K562 (cell line): Measurements from ENCODE around the gene STX1A. TPM values are rescaled to one million over a fixed set of nuclear protein-coding genes. Genes with fewer than 3 reads are reported as not detected.

ENCODE experiments used
- ATF1 ChIP-seq, 2 experiments: fragments of 450-650 bp in 1 of 2; IDR thresholded peaks; 2 replicates each; pipeline ENCODE4 v1.6.1; 2016; ENCODE audit warnings: missing compliant biosample characterization in 1 of 2, missing genetic modification characterization in 1 of 2
- L3MBTL2 ChIP-seq: fragments of 450-650 bp; IDR thresholded peaks from 2 replicates; pipeline ENCODE4 v1.6.1; 2016; ENCODE audit warnings: mild to moderate bottlenecking, moderate library complexity
- NCOR1 ChIP-seq: fragments of 450-650 bp; IDR thresholded peaks from 2 replicates; pipeline ENCODE4 v1.6.1; 2016; ENCODE audit warnings: mild to moderate bottlenecking, moderate library complexity
- NR4A1 ChIP-seq, 2 experiments: fragments of 250-450 bp in 1 of 2; fragments of 450-650 bp in 1 of 2; sonication (Bioruptor Pico) in 1 of 2; IDR thresholded peaks; 2 replicates each; pipeline versions ENCODE4 v1.4.0 to v1.6.1; 2016 to 2020; ENCODE audit warnings: mild to moderate bottlenecking in 2 of 2, missing compliant biosample characterization in 1 of 2, missing genetic modification characterization in 1 of 2, moderate library complexity in 1 of 2
- POLR2B ChIP-seq: fragments of 450-650 bp; IDR thresholded peaks from 2 replicates; pipeline ENCODE4 v1.6.1; 2018; ENCODE audit warnings: low read depth; ENCODE audit not compliant: partially characterized antibody
- POLR2G ChIP-seq: fragments of 200-400 bp; formaldehyde crosslinking; IDR thresholded peaks from 2 replicates; pipeline ENCODE4 v1.6.1; 2017; ENCODE audit warnings: low read depth, mild to moderate bottlenecking, antibody characterized with exemption, low read length, moderate library complexity
- RB1 ChIP-seq: fragments of 450-650 bp; IDR thresholded peaks from 2 replicates; pipeline ENCODE4 v1.6.1; 2017; ENCODE audit warnings: low read depth, mild to moderate bottlenecking
- ZNF436 ChIP-seq: fragments of 250-450, 450-650 bp; sonication (Bioruptor Pico); formaldehyde crosslinking; IDR thresholded peaks from 2 replicates; pipeline ENCODE4 v1.7.0; 2020; ENCODE audit warnings: mild to moderate bottlenecking
- ZNF785 ChIP-seq: fragments of 250-450 bp; sonication (Bioruptor Pico); IDR thresholded peaks from 2 replicates; pipeline ENCODE4 v1.4.0; 2020; ENCODE audit warnings: mild to moderate bottlenecking
- polyA plus RNA-seq, 8 experiments: library from polyadenylated mRNA; depleted of rRNA in 4 of 8; stranded (reverse) in 5 of 8; unstranded in 3 of 8; fragments of >200 nt; fragmentation: Nextera tagmentation in 2 of 8; fragmentation: Illumina TruSeq in 1 of 8; extraction: Ambion mirVana in 2 of 8; extraction: Trizol in 1 of 8; gene quantifications; 2 replicates each; pipeline versions ENCODE4 v1.2.1 to v1.2.3, GENCODE V29; 2011 to 2014; ENCODE audit warnings: inconsistent platforms in 1 of 8, missing spikeins in 1 of 8
- total RNA-seq, 7 experiments: library from RNA; depleted of rRNA in 6 of 7; stranded (reverse); fragments of >200 nt in 6 of 7; fragmentation: Illumina TruSeq in 2 of 7; extraction: Trizol in 2 of 7; gene quantifications; 2 replicates each; pipeline versions ENCODE4 v1.2.1 to v1.2.3, GENCODE V29; 2011 to 2021; ENCODE audit warnings: low replicate concordance in 1 of 7
- TF ChIP-seq, protein P1 (sequence below): fragments of 200-800 bp; sonication (Bioruptor generic); IDR thresholded peaks from 2 replicates; pipeline ENCODE4 v1.6.1; 2016; ENCODE audit warnings: missing genetic modification characterization, missing compliant biosample characterization
- TF ChIP-seq, protein P2 (sequence below): sonication (generic); IDR thresholded peaks from 2 replicates; pipeline ENCODE4 v1.6.1; 2016
- TF ChIP-seq, protein P3 (sequence below), 3 experiments: IDR thresholded peaks in 2 of 3; conservative IDR thresholded peaks in 1 of 3; 2 replicates each; pipeline ENCODE4 v1.5.1; 2011 to 2012; ENCODE audit warnings: low read length in 3 of 3, mild to moderate bottlenecking in 3 of 3, control low read depth in 2 of 3, improper control_type of control experiment in 1 of 3, inconsistent platforms in 1 of 3, low read depth in 1 of 3, mixed read lengths in 1 of 3, moderate library complexity in 1 of 3; ENCODE audit not compliant: insufficient read depth in 2 of 3
- TF ChIP-seq, protein P4 (sequence below): fragments of 450-650 bp; IDR thresholded peaks from 2 replicates; pipeline ENCODE4 v1.6.1; 2016; ENCODE audit warnings: borderline replicate concordance

Gene STX1A
- total and polyA plus RNA-seq, 9 of the 15 experiments (the other 6 are each of a cell fraction or from before 2014, with no cell fraction given), result 0.04 to 15.1 (median 6.3) TPM

DNA sequence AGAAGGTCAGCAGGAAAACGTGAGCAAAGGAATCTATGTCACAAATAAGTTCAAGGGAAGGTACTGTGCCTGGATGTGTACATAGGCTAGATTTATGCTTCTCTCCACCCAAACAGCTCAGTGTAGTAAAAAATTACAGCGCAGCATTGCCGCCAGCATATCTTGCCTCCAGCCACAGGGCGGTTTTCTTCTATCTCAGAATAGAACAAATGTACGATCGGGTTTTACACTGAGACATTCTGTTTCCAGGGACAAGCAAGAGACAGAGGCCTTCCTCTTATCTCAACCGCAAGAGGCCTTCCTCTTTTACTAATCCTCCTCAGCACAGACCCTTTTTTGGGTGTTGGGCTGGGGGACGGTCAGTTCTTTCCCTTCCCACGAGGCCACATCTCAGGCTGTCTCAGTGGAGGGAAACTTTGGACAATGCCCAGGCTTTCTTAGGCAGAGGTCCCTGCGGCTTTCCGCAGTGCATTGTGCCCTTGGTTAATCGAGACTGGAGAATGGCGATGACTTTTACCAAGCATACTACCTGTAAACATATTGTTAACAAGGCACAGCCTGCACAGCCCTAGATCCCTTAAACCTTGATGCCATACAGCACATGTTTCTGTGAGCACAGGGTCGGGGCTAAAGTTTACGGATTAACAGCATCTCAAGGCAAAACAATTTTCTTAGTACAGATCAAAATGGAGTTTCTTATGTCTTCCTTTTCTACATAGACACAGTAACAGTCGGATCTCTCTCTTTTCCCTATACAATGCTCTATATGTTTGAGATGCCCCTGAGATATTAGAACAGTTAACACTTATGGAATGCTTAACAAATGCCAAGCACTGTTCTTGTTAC lies 30.7 kb upstream of the STX1A start (continued):
- TF ChIP-seq, protein P1, sequence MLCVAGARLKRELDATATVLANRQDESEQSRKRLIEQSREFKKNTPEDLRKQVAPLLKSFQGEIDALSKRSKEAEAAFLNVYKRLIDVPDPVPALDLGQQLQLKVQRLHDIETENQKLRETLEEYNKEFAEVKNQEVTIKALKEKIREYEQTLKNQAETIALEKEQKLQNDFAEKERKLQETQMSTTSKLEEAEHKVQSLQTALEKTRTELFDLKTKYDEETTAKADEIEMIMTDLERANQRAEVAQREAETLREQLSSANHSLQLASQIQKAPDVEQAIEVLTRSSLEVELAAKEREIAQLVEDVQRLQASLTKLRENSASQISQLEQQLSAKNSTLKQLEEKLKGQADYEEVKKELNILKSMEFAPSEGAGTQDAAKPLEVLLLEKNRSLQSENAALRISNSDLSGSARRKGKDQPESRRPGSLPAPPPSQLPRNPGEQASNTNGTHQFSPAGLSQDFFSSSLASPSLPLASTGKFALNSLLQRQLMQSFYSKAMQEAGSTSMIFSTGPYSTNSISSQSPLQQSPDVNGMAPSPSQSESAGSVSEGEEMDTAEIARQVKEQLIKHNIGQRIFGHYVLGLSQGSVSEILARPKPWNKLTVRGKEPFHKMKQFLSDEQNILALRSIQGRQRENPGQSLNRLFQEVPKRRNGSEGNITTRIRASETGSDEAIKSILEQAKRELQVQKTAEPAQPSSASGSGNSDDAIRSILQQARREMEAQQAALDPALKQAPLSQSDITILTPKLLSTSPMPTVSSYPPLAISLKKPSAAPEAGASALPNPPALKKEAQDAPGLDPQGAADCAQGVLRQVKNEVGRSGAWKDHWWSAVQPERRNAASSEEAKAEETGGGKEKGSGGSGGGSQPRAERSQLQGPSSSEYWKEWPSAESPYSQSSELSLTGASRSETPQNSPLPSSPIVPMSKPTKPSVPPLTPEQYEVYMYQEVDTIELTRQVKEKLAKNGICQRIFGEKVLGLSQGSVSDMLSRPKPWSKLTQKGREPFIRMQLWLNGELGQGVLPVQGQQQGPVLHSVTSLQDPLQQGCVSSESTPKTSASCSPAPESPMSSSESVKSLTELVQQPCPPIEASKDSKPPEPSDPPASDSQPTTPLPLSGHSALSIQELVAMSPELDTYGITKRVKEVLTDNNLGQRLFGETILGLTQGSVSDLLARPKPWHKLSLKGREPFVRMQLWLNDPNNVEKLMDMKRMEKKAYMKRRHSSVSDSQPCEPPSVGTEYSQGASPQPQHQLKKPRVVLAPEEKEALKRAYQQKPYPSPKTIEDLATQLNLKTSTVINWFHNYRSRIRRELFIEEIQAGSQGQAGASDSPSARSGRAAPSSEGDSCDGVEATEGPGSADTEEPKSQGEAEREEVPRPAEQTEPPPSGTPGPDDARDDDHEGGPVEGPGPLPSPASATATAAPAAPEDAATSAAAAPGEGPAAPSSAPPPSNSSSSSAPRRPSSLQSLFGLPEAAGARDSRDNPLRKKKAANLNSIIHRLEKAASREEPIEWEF, result no peak
- TF ChIP-seq ZNF785 (CRISPR knock-in tag), result no peak
- TF ChIP-seq RB1, result no peak
- no peak for TF ChIP-seq POLR2B
- TF ChIP-seq, protein P2, sequence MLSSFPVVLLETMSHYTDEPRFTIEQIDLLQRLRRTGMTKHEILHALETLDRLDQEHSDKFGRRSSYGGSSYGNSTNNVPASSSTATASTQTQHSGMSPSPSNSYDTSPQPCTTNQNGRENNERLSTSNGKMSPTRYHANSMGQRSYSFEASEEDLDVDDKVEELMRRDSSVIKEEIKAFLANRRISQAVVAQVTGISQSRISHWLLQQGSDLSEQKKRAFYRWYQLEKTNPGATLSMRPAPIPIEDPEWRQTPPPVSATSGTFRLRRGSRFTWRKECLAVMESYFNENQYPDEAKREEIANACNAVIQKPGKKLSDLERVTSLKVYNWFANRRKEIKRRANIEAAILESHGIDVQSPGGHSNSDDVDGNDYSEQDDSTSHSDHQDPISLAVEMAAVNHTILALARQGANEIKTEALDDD, result peak; percentile 52; the same call in 1 of the 2 replicates
- TF ChIP-seq, protein P3, sequence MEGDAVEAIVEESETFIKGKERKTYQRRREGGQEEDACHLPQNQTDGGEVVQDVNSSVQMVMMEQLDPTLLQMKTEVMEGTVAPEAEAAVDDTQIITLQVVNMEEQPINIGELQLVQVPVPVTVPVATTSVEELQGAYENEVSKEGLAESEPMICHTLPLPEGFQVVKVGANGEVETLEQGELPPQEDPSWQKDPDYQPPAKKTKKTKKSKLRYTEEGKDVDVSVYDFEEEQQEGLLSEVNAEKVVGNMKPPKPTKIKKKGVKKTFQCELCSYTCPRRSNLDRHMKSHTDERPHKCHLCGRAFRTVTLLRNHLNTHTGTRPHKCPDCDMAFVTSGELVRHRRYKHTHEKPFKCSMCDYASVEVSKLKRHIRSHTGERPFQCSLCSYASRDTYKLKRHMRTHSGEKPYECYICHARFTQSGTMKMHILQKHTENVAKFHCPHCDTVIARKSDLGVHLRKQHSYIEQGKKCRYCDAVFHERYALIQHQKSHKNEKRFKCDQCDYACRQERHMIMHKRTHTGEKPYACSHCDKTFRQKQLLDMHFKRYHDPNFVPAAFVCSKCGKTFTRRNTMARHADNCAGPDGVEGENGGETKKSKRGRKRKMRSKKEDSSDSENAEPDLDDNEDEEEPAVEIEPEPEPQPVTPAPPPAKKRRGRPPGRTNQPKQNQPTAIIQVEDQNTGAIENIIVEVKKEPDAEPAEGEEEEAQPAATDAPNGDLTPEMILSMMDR (IDR thresholded peaks at IDR 0.05 in 2 of 3, conservative IDR thresholded peaks at IDR 0.05 in 1 of 3; ENCODE audit: insufficient read depth in 2 of 3, low read depth in 1 of 3, low read length in 3 of 3), result peak in 1 of 3 experiments; percentile 12; a peak in 1 of 6 replicates
- peak; percentile 47 for TF ChIP-seq NCOR1
- TF ChIP-seq, protein P4, sequence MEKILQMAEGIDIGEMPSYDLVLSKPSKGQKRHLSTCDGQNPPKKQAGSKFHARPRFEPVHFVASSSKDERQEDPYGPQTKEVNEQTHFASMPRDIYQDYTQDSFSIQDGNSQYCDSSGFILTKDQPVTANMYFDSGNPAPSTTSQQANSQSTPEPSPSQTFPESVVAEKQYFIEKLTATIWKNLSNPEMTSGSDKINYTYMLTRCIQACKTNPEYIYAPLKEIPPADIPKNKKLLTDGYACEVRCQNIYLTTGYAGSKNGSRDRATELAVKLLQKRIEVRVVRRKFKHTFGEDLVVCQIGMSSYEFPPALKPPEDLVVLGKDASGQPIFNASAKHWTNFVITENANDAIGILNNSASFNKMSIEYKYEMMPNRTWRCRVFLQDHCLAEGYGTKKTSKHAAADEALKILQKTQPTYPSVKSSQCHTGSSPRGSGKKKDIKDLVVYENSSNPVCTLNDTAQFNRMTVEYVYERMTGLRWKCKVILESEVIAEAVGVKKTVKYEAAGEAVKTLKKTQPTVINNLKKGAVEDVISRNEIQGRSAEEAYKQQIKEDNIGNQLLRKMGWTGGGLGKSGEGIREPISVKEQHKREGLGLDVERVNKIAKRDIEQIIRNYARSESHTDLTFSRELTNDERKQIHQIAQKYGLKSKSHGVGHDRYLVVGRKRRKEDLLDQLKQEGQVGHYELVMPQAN, result no peak
- no peak for TF ChIP-seq NR4A1 (CRISPR knock-in tag; IDR thresholded peaks at IDR 0.05)
- TF ChIP-seq NR4A1 (tag; IDR thresholded peaks at IDR 0.05), result peak; percentile 59; the same call in 1 of the 2 replicates
- TF ChIP-seq L3MBTL2, result 0 out of 2 replicates have a peak, but pooled peaks have one; percentile 53
- no peak for TF ChIP-seq POLR2G
- TF ChIP-seq ATF1 (CRISPR knock-in tag; IDR thresholded peaks at IDR 0.05), result no peak
- no peak for TF ChIP-seq ATF1 (tag; IDR thresholded peaks at IDR 0.05)
- TF ChIP-seq ZNF436, result no peak
